CD4-positive, alpha-beta T cell (primary cell): Measurements from ENCODE around the gene ADAM8. TPM values are rescaled to one million over a fixed set of nuclear protein-coding genes. Genes with fewer than 3 reads are reported as not detected.
A peak's percentile ranks its signal among the peaks of the same experiment; 100 is the strongest.

ENCODE experiments used
- ATAC-seq: fragments of 200-7000 bp; cut with Tn5 transposase; one replicate; pipeline ENCODE4 v1.10.0; 2022; ENCODE audit warnings: mild to moderate bottlenecking; ENCODE audit not compliant: poor library complexity
- CTCF ChIA-PET: fragments of 350-600 bp; sonication (Branson Sonifier 250); formaldehyde crosslinking; loops from one replicate; lab custom pipeline; 2021; ENCODE audit warnings: antibody characterized with exemption, inconsistent platforms; lab: Charles Lee
- POLR2A ChIA-PET: fragments of 350-600 bp; sonication (Branson Sonifier 250); formaldehyde crosslinking; loops from one replicate; lab custom pipeline; 2021; ENCODE audit warnings: antibody characterized with exemption, inconsistent platforms; lab: Charles Lee
- DNase-seq, 14 experiments: peaks; one replicate each; pipeline ENCODE4 v3.0.0-alpha.2; 2013 to 2020; ENCODE audit warnings: mixed read lengths in 2 of 14
- H3K27ac ChIP-seq, 2 donors: one replicate each; pipeline versions ENCODE4 v1.5.1 to v1.7.0; 2013; ENCODE audit warnings: low read length in 2 of 2, low read depth in 1 of 2, mild to moderate bottlenecking in 1 of 2
- H3K27me3 ChIP-seq, 2 experiments: 1 replicate in 1 of 2; 2 replicates in 1 of 2; pipeline versions ENCODE4 v1.6.1 to v1.7.0; 2013; ENCODE audit warnings: low read length in 2 of 2, control low read depth in 1 of 2, mild to moderate bottlenecking in 1 of 2, moderate library complexity in 1 of 2; ENCODE audit not compliant: insufficient read depth in 2 of 2, control insufficient read depth in 1 of 2
- H3K36me3 ChIP-seq: one replicate; pipeline ENCODE4 v1.6.1; 2013; ENCODE audit warnings: low read length, control low read depth; ENCODE audit not compliant: insufficient read depth
- H3K4me1 ChIP-seq: one replicate; pipeline ENCODE4 v1.6.1; 2013; ENCODE audit warnings: low read length, control low read depth; ENCODE audit not compliant: insufficient read depth
- H3K4me3 ChIP-seq: one replicate; pipeline ENCODE4 v1.5.1; 2013; ENCODE audit warnings: mild to moderate bottlenecking, low read length, moderate library complexity
- H3K9me3 ChIP-seq, 2 experiments: 1 replicate in 1 of 2; 2 replicates in 1 of 2; pipeline versions ENCODE4 v1.6.1 to v1.7.0; 2013; ENCODE audit warnings: low read length in 2 of 2, mild to moderate bottlenecking in 2 of 2, control low read depth in 1 of 2, moderate library complexity in 1 of 2; ENCODE audit not compliant: control insufficient read depth in 1 of 2, insufficient read depth in 1 of 2
- H3K27ac Mint-ChIP-seq: one replicate; pipeline ENCODE4 v1.8.0; 2020; ENCODE audit warnings: mixed read lengths
- H3K27me3 Mint-ChIP-seq: one replicate; pipeline ENCODE4 v1.8.0; 2021; ENCODE audit warnings: mixed read lengths
- H3K36me3 Mint-ChIP-seq: one replicate; pipeline ENCODE4 v1.8.0; 2021; ENCODE audit warnings: low read depth, mixed read lengths
- H3K4me1 Mint-ChIP-seq: one replicate; pipeline ENCODE4 v1.8.0; 2021; ENCODE audit warnings: low read depth, mixed read lengths
- H3K4me3 Mint-ChIP-seq: one replicate; pipeline ENCODE4 v1.8.0; 2020; ENCODE audit warnings: mild to moderate bottlenecking, mixed read lengths
- H3K9me3 Mint-ChIP-seq: one replicate; pipeline ENCODE4 v1.8.0; 2020; ENCODE audit warnings: mixed read lengths
- CTCF ChIP-seq: fragments of 200-600 bp; IDR thresholded peaks from one replicate; pipeline ENCODE4 v1.8.0; 2022; ENCODE audit warnings: antibody characterized with exemption, mild to moderate bottlenecking
- intact Hi-C, 2 experiments: fragments of 100-400 bp; cut with DNase I in 1 of 2; cut with micrococcal nuclease in 1 of 2; formaldehyde crosslinking; loops; one replicate each; pipeline versions ENCODE4 v1.15.1 to v1.9.0; 2023 to 2025; cut with DNase I, micrococcal nuclease
- total RNA-seq, 174 experiments: library from RNA in 2 of 174; stranded (reverse) in 2 of 174; gene quantifications; one replicate each; pipeline ENCODE4 v1.2.3 and lab custom pipeline; 2021 to 2026

ADAM8 gene
- total RNA-seq, 2 experiments from 2014 or later: 95.6 to 95.9 TPM

GRCh38 chr10:133272301-133272963 is 4.2 kb downstream of the ADAM8 start:
- no peak overlapping the region for H3K4me3 Mint-ChIP-seq
- no peak for TF ChIP-seq CTCF
- ATAC-seq (no peak), DNase-seq (peak in 1 of 14 experiments; percentile 23)
- no peaks in the 10 kb centered on the region for H3K27me3 Mint-ChIP-seq
- no peaks in the 10 kb centered on the region for H3K9me3 Mint-ChIP-seq
- Histone ChIP-seq H3K4me1 (peaks cover 42% of the 10 kb centered on the region), H3K36me3 (peaks cover 55% of the 10 kb centered on the region), H3K27me3 (no peaks in the 10 kb centered on the region), H3K27ac (no peak overlapping the region), H3K4me3 (no peak overlapping the region), H3K9me3 (no peaks in the 10 kb centered on the region)
- no peak overlapping the region for H3K27ac Mint-ChIP-seq
- ChIA-PET CTCF (no interaction called here), POLR2A (no interaction called here)
- peaks cover 15% of the 10 kb centered on the region for H3K4me1 Mint-ChIP-seq
- H3K36me3 Mint-ChIP-seq: peaks cover 28% of the 10 kb centered on the region
- intact Hi-C loops: no loop called here

GRCh38 chr10:133271521-133272300 is 5.0 kb downstream of the ADAM8 start:
- Mint-ChIP-seq H3K36me3 (peaks cover 28% of the 10 kb centered on the region), H3K9me3 (no peaks in the 10 kb centered on the region), H3K4me1 (peaks cover 15% of the 10 kb centered on the region), H3K27me3 (no peaks in the 10 kb centered on the region), H3K4me3 (no peak overlapping the region), H3K27ac (no peak overlapping the region)
- intact Hi-C loops: no loop called here
- peaks cover 35% of the 10 kb centered on the region for H3K4me1 ChIP-seq
- CTCF ChIA-PET: no interaction called here
- H3K4me3 ChIP-seq: no peak overlapping the region
- H3K27me3 ChIP-seq: no peaks in the 10 kb centered on the region
- ATAC-seq (no peak), DNase-seq (no peak)
- H3K27ac ChIP-seq: no peak overlapping the region
- no peaks in the 10 kb centered on the region for H3K9me3 ChIP-seq
- peaks cover 59% of the 10 kb centered on the region for H3K36me3 ChIP-seq
- TF ChIP-seq CTCF: no peak
- POLR2A ChIA-PET: no interaction called here

- no peaks in the 10 kb centered on the region for H3K9me3 Mint-ChIP-seq
- no peak overlapping the region for H3K4me3 ChIP-seq
- H3K4me1 ChIP-seq: peaks cover 36% of the 10 kb centered on the region
- intact Hi-C loops: no loop called here
- peaks cover 28% of the 10 kb centered on the region for H3K36me3 Mint-ChIP-seq
- no peak overlapping the region for H3K4me3 Mint-ChIP-seq
- ChIA-PET CTCF (no interaction called here), POLR2A (no interaction called here)
- no peak overlapping the region for H3K27ac Mint-ChIP-seq
- DNase-seq (no peak), ATAC-seq (no peak)
- H3K27me3 Mint-ChIP-seq: no peaks in the 10 kb centered on the region
- no peak for TF ChIP-seq CTCF
- H3K4me1 Mint-ChIP-seq: peaks cover 11% of the 10 kb centered on the region
- H3K36me3 ChIP-seq: peaks cover 59% of the 10 kb centered on the region
- no peaks in the 10 kb centered on the region for H3K27me3 ChIP-seq
- H3K9me3 ChIP-seq: no peaks in the 10 kb centered on the region
- H3K27ac ChIP-seq: no peak overlapping the region
These were observed 5.8 kb downstream of the ADAM8 start for GRCh38 chr10:133270773-133271297.
